OCI-LY3 (cell line): Measurements from ENCODE around the gene MAML1.

Source experiments
- H2AFZ ChIP-seq: fragments of 200-600, 300-600 bp; shearing (Covaris generic); 2 replicates; pipeline ENCODE4 v1.6.0; 2014; ENCODE audit warnings: antibody characterized with exemption, low read depth, low read length
- H3K27ac ChIP-seq: fragments of 200-600, 300-600 bp; sonication (generic); 2 replicates; pipeline ENCODE4 v1.5.1; 2014; ENCODE audit warnings: mild to moderate bottlenecking, low read length, moderate library complexity, mixed read lengths
- H3K27me3 ChIP-seq: fragments of 200-600, 300-600 bp; sonication (generic); 2 replicates; pipeline ENCODE4 v1.6.1; 2014; ENCODE audit warnings: low read depth, low read length, mixed read lengths
- H3K36me3 ChIP-seq: fragments of 200-600, 300-600 bp; sonication (generic); replicated peaks from 2 replicates; pipeline ENCODE3; 2014; ENCODE audit warnings: low read depth, low read length, mixed read lengths
- H3K4me1 ChIP-seq: fragments of 300-600, 200-600 bp; sonication (generic); 2 replicates; pipeline ENCODE4 v1.6.1; 2014; ENCODE audit warnings: low read length, mixed read lengths
- H3K4me2 ChIP-seq: fragments of 200-600, 300-600 bp; sonication (generic); 2 replicates; pipeline ENCODE4 v1.6.1; 2014; ENCODE audit warnings: low read length, mixed read lengths
- H3K4me3 ChIP-seq: fragments of 300-600, 200-600 bp; sonication (generic); 2 replicates; pipeline ENCODE4 v1.5.1; 2014; ENCODE audit warnings: antibody characterized with exemption, mild to moderate bottlenecking, low read length, moderate library complexity
- H3K79me2 ChIP-seq: fragments of 300-600, 200-600 bp; shearing (Covaris generic); 2 replicates; pipeline ENCODE4 v1.6.1; 2014; ENCODE audit warnings: mild to moderate bottlenecking, low read length, mixed read lengths
- H3K9ac ChIP-seq: fragments of 300-600, 200-600 bp; shearing (Covaris generic); 2 replicates; pipeline ENCODE4 v1.6.0; 2014; ENCODE audit warnings: mild to moderate bottlenecking, low read length, moderate library complexity
- H3K9me3 ChIP-seq: fragments of 200-600, 300-600 bp; shearing (Covaris generic); 2 replicates; pipeline ENCODE4 v1.6.1; 2014; ENCODE audit warnings: low read length, mixed read lengths; ENCODE audit not compliant: insufficient read depth
- H4K20me1 ChIP-seq: fragments of 200-600, 300-600 bp; sonication (generic); 2 replicates; pipeline ENCODE4 v1.6.1; 2016; ENCODE audit warnings: low read length, mixed read lengths; ENCODE audit not compliant: insufficient read depth
- EZH2phosphoT487 ChIP-seq: fragments of 200-600 bp; shearing (Covaris generic); IDR thresholded peaks from 2 replicates; pipeline ENCODE4 v1.6.1; 2018; ENCODE audit warnings: antibody characterized with exemption, mixed run types, low read depth
- TF ChIP-seq, protein P1 (sequence below): fragments of 200-600, 300-600 bp; sonication (generic); IDR thresholded peaks from 2 replicates; pipeline ENCODE4 v1.5.1; 2014; ENCODE audit warnings: antibody characterized with exemption, low read length, low read depth

MAML1 gene

DNA sequence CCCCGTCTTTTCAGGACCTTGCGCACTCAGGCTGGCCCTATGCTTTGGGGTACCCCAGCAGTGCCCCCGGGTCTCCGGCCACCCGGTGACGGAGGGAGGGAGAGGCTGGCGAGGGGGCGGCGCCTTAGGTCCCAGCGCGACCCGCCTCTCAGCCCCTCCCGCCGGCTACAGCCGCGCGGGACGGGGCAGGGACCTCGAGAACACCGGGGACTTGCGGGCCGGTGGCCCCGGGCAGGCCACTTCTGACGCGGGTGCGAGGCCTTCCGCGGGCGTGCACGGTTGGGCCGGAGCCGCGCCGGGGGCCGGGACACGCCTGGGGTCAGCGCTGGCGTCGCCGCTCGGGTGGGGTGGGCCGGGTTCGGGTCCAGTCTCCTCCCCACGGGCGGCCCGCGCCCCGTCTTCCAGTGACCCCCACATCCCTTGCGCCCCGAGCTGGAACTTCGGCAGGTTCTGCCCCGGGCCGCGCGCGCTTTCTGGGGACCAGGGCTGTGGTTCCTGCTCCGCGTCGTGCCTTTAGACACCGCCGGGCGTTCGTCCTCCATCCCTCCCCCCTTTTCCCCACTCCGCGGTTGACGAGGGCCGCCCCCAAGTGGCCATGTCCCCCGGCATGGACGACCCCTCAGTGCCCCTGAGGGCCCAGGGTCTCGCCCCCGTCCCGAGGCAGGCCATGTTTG, 84.3 kb downstream of the MAML1 start:
- TF ChIP-seq, protein P1, sequence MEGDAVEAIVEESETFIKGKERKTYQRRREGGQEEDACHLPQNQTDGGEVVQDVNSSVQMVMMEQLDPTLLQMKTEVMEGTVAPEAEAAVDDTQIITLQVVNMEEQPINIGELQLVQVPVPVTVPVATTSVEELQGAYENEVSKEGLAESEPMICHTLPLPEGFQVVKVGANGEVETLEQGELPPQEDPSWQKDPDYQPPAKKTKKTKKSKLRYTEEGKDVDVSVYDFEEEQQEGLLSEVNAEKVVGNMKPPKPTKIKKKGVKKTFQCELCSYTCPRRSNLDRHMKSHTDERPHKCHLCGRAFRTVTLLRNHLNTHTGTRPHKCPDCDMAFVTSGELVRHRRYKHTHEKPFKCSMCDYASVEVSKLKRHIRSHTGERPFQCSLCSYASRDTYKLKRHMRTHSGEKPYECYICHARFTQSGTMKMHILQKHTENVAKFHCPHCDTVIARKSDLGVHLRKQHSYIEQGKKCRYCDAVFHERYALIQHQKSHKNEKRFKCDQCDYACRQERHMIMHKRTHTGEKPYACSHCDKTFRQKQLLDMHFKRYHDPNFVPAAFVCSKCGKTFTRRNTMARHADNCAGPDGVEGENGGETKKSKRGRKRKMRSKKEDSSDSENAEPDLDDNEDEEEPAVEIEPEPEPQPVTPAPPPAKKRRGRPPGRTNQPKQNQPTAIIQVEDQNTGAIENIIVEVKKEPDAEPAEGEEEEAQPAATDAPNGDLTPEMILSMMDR, result no peak
- no peak for TF ChIP-seq EZH2phosphoT487
- Histone ChIP-seq H3K36me3 (peaks cover 22% of the 10 kb centered on the region), H3K4me2 (no peak overlapping the region), H2AFZ (no peak overlapping the region), H3K79me2 (peaks cover 28% of the 10 kb centered on the region), H3K27me3 (no peaks in the 10 kb centered on the region), H3K9ac (no peak overlapping the region), H3K4me1 (peaks cover 26% of the 10 kb centered on the region), H3K4me3 (no peak overlapping the region), H3K27ac (no peak overlapping the region), H4K20me1 (peaks cover 8% of the 10 kb centered on the region), H3K9me3 (no peaks in the 10 kb centered on the region)

DNA sequence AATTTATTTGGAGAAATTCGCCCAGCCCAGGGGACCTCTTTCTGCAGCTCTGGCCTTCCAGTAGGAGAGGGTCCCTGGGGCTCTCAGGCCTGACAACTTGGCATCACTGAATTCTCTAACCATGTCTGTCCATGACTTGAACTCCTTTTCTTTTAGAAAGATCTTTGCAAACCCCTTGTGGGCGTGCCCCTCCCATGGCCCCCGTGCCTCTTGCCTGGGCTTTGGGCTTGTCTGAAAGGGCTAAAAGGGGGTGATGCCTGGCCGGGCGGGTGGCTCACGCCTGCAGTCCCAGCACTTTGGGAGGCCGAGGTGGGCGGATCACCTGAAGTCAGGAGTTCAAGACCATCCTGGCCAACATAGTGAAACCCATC, 84.8 kb downstream of the MAML1 start:
- Histone ChIP-seq H3K4me2 (no peak overlapping the region), H3K9ac (no peak overlapping the region), H3K79me2 (peaks cover 33% of the 10 kb centered on the region), H4K20me1 (peaks cover 13% of the 10 kb centered on the region), H3K4me1 (peaks cover 31% of the 10 kb centered on the region), H3K36me3 (peaks cover 24% of the 10 kb centered on the region), H3K27ac (no peak overlapping the region), H3K27me3 (no peaks in the 10 kb centered on the region), H2AFZ (no peak overlapping the region), H3K4me3 (no peak overlapping the region), H3K9me3 (no peaks in the 10 kb centered on the region)
- TF ChIP-seq EZH2phosphoT487, result no peak
- TF ChIP-seq, protein P1, result no peak

DNA sequence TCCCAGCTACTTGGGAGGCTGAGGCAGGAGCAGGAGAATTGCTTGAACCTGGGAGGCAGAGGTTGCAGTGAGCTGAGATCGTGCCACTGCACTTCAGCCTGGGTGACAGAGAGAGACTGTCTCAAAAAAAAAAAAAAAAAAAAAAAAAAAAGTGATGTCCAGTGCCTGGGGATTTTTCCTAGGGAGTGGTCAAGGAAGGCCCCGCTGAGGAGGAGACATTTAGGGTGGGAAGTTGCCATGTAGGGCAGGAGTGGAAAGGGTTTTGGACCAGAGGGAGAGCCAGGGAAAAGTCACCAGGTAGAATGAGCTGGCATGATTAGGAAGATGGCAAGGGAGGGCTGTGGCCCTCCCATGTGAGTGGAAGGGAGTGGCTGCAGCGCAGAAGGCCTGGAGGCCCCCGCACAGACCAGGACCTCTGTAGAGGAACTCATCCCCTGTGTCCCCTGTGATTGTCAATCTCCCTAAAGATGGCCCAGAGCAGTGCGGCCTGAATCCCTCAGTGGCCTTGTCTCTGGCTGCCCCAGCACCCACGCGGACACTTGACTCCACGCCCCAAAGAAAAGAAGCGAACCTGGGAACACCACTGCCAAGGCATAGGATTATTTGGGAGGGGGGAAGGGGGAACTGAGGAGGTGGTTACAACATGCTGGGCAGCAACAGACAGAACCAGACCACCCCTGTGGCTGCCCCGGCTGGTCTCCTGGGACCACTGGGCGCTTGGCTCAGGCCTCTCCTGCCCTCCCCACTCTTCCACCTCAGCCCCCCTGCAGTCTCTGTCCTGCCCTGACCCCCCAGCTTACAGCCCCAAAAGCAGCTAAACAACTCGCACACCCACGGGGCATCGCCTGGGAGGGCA, 85.5 kb downstream of the MAML1 start:
- H3K4me2 ChIP-seq, result peak overlapping the region; percentile 81
- H3K4me1 ChIP-seq, result peaks cover 34% of the 10 kb centered on the region
- peaks cover 20% of the 10 kb centered on the region for H4K20me1 ChIP-seq
- peak overlapping the region; percentile 84 for H3K9ac ChIP-seq
- H3K9me3 ChIP-seq, result no peaks in the 10 kb centered on the region
- no peak overlapping the region for H2AFZ ChIP-seq
- peak overlapping the region; percentile 80 for H3K4me3 ChIP-seq
- H3K27ac ChIP-seq, result peak overlapping the region; percentile 87
- H3K27me3 ChIP-seq, result no peaks in the 10 kb centered on the region
- TF ChIP-seq, protein P1, result no peak
- no peak for TF ChIP-seq EZH2phosphoT487
- peaks cover 28% of the 10 kb centered on the region for H3K36me3 ChIP-seq
- peaks cover 39% of the 10 kb centered on the region for H3K79me2 ChIP-seq

DNA sequence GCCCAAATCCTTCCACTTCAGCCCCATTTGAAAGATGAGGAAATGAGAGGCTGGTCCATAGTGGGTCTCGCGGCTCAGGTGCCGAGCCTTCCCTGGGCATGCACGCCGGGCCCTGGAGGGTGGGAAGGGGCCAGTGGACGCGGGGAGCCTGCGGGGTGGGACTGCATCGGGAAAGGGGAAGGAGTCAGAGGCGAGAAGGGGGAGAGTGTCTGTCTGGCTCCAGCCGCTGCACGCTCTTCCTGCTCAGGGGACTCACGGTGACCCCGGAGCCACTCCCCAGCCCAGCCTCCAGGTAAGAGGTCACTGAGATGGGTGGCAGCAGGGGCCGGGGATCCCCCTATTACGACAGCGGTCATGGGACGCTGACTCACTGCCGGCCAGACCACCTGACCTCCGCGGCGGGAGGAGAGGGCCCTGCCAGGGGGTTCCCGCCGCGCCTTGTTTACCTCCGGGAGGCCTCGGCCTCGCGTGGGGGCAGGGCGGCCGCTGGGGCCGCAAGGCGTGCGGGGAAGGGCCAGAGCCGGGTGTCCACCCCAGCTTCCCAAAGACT, 86.2 kb downstream of the MAML1 start:
- H3K27me3 ChIP-seq, result no peaks in the 10 kb centered on the region
- TF ChIP-seq, protein P1, result no peak
- TF ChIP-seq EZH2phosphoT487, result no peak
- H3K79me2 ChIP-seq, result peaks cover 45% of the 10 kb centered on the region
- H3K4me2 ChIP-seq, result peak overlapping the region; percentile 95
- H3K27ac ChIP-seq, result peak overlapping the region; percentile 87
- H3K4me1 ChIP-seq, result peaks cover 34% of the 10 kb centered on the region
- H3K9me3 ChIP-seq, result no peaks in the 10 kb centered on the region
- peak overlapping the region; percentile 93 for H3K9ac ChIP-seq
- H2AFZ ChIP-seq, result no peak overlapping the region
- peaks cover 32% of the 10 kb centered on the region for H3K36me3 ChIP-seq
- peaks cover 25% of the 10 kb centered on the region for H4K20me1 ChIP-seq
- peak overlapping the region; percentile 91 for H3K4me3 ChIP-seq
